Globus pallidus (tissue), 1 donor: Measurements from ENCODE around the gene ADSS1.
A peak's percentile ranks its signal among the peaks of the same experiment; 100 is the strongest.
"Not testable (repeated sequence)": the region's sequence is repeated elsewhere in the genome, so short reads cannot be mapped to it uniquely, and the experiment has no call there.

Source experiments
- DNase-seq: peaks from one replicate; pipeline ENCODE4 v3.0.0-alpha.2; 2015; ENCODE audit warnings: low spot score

Gene ADSS1

DNA sequence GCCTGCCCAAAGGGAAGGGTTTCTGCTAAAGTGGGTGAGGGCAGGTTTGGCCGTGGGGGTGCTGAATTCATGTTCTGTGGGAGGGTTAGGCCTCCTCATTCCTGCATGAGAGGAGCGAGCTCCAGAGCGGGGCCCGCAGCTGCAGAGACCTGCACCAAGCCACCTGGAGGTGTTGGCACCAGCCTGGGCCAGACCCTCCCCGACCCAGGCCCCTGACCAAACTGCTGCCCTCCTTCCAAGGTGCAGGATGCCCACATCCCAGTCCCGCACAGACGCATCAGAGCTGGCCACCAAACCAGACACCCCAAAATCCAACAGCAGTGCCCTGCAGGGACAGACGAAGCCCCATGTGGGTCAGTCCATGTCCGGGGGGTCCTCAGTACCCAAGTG, 10.6 kb downstream of the ADSS1 start:
- DNase-seq = no peak

GRCh38 chr14:104734991-104735779, 11.2 kb downstream of the ADSS1 start:
- DNase-seq = no peak

DNA sequence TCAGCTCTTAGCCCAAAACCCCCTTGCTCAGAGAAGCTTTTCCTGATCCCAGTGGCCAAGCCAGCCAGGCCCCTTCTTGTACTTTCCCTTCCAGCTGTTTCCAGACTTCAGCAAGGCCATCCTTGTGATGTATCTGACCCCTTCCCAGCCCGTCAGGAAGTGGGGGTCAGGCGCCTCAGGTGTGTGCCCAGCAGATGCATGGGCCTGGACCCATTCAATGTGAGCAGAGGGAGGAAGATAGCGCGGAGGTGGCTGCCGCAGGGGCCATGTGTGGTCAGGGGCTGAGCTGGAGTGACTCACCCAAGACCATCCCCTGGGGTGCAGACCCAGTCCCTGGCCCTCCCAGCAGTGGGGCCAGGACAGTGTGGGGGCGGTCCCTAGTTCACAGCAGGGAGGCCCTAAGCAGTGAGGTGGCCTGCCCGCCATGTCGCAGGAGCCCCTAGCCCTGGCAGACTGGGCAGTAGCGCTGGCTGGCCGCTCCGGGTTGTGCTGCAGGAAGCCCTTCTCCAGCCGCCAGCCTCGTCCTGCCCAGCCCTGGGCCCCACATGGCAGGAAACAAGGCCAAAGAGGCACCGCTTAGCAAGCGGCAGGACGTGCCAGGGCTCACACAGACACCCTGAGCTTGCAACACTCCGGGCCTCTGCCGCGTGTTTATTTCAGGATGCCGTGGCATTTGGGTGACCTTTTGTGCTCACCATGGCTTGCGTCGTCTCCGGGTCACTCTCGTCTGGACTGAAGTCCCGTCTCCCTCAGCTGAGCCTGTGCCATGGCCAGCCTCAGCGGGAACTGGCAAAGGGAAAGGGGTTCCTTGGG, 12.0 kb downstream of the ADSS1 start:
- peak; percentile 78 for DNase-seq

- DNase-seq = no peak
These were observed 14.5 kb downstream of the ADSS1 start for GRCh38 chr14:104738375-104739019.

- DNase-seq = no peak
These were observed 15.0 kb downstream of the ADSS1 start for GRCh38 chr14:104739026-104739425.

DNA sequence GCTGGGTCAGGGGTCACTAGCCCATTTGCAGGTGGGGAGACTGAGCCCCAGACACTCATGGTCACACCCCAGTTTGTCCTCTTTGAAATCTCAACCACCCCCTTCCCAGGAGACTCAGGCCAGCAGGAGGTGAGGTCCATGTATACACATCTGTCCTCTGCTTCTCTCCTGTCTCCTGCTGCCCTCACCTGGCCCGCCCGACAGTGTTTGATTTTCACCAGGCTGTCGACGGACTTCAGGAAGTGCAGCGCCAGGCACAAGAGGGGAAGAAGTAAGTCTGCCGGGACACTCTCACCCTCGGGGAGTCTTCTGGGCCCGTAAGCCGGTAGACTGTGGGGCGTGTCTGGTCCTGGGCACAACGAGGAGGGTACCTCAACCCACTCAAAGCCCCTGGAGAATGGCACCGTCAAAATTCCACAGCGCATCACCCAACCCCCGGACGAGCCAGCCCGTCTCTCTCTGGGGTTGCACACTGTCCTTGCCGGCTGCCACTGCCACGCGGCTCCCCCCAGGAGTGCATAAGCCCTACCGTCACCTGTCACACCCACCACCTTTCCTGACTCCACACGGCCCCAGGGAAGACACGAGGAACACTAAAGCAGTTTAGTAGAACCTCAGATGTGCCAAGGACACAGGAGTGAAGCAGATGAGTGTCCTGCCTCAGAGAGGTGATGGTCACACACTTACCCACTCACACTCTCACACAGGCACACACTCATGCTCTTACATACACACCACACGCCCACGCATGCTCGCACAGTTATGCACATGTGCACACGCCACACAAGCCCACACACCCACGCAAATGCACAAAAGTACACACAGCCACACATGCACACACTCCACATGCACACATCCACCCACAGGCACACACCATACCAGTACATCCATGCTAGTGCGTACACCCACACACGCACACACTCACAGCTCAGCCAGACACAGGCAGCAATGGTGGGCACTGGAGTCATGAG, 15.8 kb downstream of the ADSS1 start:
- DNase-seq = no peak

DNA sequence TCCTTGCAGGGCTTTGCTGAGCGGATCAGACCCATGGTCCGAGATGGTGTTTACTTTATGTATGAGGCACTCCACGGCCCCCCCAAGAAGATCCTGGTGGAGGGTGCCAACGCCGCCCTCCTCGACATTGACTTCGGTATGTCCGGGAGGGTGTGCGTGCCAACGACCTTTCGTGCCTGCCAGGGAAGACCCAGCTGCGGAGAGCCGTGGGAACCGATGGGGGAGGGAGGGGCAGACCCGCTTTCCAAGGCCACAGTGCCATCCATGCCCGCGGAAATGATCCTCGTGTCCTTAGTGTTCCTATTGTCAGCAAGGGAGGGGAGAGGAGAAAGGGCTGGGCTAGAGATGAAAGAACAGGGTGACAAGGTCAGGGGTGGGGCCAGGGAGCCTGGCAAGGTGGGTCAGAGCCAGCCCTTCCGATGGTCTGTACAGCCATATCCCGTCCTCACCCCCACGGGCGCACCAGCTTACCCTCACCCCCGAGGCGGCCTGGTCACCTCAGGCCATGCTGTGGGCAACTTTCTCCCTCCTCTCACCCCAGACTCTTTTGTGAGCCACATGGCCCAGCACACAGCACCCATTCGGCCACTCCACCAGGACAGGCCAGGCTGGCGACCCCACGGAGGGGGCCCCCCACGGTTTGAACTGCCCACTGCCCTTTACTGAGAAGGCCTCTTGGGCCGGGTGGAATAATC, 17.2 kb downstream of the ADSS1 start:
- no peak for DNase-seq

GRCh38 chr14:104741803-104742251, 17.8 kb downstream of the ADSS1 start:
- DNase-seq = no peak

DNA sequence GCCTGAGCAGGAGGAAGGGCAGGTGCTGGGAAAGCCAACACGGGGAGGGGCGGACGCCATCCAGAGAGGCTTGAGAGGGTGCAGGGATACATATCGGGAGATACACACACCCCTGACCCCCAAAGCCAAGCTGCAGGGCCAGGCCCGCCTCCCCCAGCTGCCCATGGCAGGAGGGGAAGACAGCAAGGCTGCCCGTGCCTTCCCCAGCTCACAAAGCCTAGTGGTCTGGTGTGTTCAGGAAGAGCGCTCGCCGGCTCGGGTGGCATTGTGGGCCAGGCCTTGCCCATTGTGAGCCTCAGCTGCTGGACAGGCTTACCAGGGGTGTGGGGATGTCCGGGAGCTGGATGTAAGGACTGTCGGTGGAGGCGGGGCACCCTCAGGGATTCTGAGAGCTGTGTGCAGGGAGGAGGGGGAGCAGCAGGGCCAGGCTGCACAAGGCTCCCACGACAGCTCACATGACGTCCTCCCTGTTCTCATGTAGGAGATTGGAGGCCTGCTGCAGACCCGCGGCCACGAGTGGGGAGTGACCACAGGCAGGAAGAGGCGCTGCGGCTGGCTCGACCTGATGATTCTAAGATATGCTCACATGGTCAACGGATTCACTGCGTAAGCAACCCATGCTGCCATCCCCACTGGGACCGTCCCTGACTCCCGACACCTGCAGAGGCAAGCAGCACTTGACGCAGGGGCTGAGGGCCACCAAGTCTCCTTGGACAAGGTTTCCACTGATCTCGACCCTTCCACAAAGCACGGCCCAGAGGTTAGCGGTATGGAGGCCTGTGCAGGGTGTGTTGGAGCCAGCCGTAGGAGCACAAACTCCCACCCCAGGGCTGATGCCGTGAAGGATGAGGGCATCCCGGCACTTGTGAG, 18.8 kb downstream of the ADSS1 start:
- DNase-seq = no peak

GRCh38 chr14:104743461-104744380, 19.7 kb downstream of the ADSS1 start:
- peak; percentile 71 for DNase-seq

GRCh38 chr14:104744484-104744883, 20.5 kb downstream of the ADSS1 start:
- no peak for DNase-seq

GRCh38 chr14:104745431-104745830, 21.4 kb downstream of the ADSS1 start:
- DNase-seq = no peak

DNA sequence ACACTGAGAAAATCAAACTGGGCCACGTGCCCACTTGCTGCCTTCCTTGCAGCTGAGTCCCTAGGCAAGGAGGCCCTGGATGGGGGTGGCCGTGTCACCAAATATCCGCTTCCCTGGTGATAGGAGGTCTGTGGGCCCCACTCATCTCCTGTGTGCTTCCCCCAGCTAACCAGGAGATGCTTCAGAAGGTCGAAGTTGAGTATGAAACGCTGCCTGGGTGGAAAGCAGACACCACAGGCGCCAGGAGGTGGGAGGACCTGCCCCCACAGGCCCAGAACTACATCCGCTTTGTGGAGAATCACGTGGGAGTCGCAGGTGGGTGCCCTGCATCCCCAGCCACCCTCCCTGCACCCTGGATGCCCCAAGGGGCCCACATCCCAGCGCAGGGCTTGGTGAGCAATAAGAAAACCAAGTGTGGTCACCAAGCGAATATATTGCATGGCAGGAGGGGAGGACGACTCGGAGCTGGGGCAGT, 22.1 kb downstream of the ADSS1 start:
- no peak for DNase-seq

- DNase-seq = peak; percentile 79
These were observed 23.0 kb downstream of the ADSS1 start for GRCh38 chr14:104746934-104747481.

DNA sequence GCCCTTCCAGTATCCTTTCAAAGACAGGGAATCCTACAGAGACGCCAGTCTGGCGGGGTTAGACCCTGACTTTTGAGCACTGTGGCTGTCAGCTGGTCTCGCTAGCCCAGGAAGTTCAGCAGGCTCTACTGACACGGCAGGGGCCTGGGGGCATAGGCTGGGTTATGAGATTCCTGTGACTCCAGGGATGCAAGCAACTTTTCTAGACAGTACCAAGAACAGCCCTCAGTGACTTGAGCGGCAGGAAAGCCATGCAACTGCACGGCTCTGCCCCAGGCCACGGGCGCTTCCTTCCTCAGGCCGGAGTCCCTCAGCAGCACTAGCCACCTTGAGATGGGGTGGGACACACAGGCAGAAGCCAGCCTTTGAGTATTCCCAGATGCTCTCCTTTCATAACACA, 23.8 kb downstream of the ADSS1 start:
- no peak for DNase-seq

DNA sequence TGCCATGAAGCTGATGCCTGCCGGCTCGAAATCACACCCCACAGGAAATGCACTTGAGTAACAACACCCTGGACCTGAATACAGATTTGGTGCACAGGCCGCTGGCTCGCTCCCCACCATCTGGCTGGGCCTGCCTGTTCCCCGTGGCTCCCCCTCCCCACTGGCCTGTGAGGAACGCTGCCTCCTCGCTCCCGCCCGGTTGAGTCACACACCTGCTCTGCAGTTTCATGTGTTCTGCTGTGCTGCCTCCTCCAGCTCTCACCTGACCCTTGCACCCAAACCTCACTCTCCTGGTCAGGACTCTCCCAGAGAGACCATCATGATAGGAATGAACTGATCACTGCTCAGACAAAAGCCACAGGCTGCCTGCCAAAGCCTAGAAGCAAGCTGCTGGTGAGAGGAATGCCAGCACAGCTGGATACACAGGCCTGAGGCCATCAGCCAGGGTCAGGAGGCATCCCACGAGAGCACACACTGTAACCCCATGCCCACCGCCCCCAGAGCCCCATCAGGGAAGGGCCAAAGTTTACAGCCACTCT, 25.2 kb downstream of the ADSS1 start:
- peak; percentile 88 for DNase-seq

- DNase-seq = no peak
These were observed 26.2 kb downstream of the ADSS1 start for GRCh38 chr14:104750056-104750752.

GRCh38 chr14:104750753-104751057, 26.7 kb downstream of the ADSS1 start:
- DNase-seq = not testable (repeated sequence)
